Thoracic aorta (tissue), 2 donors: ENCODE data around the gene NUP50. TPM values are rescaled to one million over a fixed set of nuclear protein-coding genes. Genes with fewer than 3 reads are reported as not detected.

Experiments used
- ATAC-seq: fragments of 150-250 bp; one replicate; pipeline ENCODE4 v1.8.0; 2017; ENCODE audit warnings: low read depth; ENCODE audit not compliant: insufficient number of reproducible peaks, low FRiP score
- DNase-seq: peaks from one replicate; pipeline ENCODE4 v3.0.0-alpha.2; 2020; ENCODE audit warnings: low spot score
- H3K27ac ChIP-seq, 2 donors: fragments of 200-600 bp; sonication (generic); 1 replicate in 1 of 2; 2 replicates in 1 of 2; pipeline ENCODE4 v1.5.1; 2016; ENCODE audit warnings: mild to moderate bottlenecking in 2 of 2, moderate library complexity in 2 of 2
- H3K27me3 ChIP-seq: fragments of 200-600 bp; sonication (generic); replicated peaks from 2 replicates; pipeline ENCODE4 v1.6.0; 2016; ENCODE audit warnings: mild to moderate bottlenecking; ENCODE audit not compliant: insufficient read depth
- H3K36me3 ChIP-seq: fragments of 200-600 bp; sonication (generic); one replicate; pipeline ENCODE4 v1.5.1; 2016
- H3K4me1 ChIP-seq, 2 donors: fragments of 200-600 bp; sonication (generic); 1 replicate in 1 of 2; 2 replicates in 1 of 2; pipeline versions ENCODE4 v1.5.1 to v1.6.0; 2016; ENCODE audit warnings: low read depth in 2 of 2, mild to moderate bottlenecking in 1 of 2; ENCODE audit not compliant: control insufficient read depth in 1 of 2
- H3K4me3 ChIP-seq: fragments of 200-600 bp; sonication (generic); 2 replicates; pipeline ENCODE4 v1.5.1; 2016; ENCODE audit warnings: mild to moderate bottlenecking
- H3K9me3 ChIP-seq: fragments of 200-600 bp; sonication (generic); 2 replicates; pipeline ENCODE4 v1.5.1; 2016
- total RNA-seq, 2 donors: library from RNA; depleted of rRNA; stranded (reverse); fragments of >200 nt; gene quantifications; one replicate each; pipeline versions ENCODE4 v1.1.0 to v1.2.3, GENCODE V29; 2016
- TF ChIP-seq, protein P1 (sequence below): fragments of 200-600 bp; sonication (generic); IDR thresholded peaks from one replicate; pipeline ENCODE4 v1.5.1; 2019; ENCODE audit warnings: antibody characterized with exemption

The NUP50 gene
- total RNA-seq, 2 donors from 2014 or later, result 27.8 to 31.6 TPM

DNA sequence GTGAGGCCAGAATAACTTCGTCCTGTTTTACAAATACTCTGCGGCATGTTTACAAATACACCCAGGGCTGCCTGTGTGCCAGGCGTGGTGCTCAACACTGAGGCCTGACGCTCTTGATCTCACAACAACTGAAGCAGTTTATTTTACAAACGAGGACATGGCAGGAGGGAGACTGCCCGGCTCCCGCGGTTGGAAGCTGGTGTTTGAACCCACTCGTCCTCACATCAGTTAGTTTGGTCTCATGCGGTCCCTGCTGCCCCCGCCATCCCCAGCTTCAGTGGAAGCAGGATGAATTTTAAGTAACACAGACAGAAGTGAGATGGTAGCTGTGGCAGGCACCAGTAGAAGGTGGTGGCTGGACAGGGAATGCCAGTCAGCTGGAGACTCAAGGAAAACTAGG lies 60.6 kb downstream of the NUP50 start:
- H3K27ac ChIP-seq, result no peak overlapping the region
- ATAC-seq, result no peak
- TF ChIP-seq, protein P1, sequence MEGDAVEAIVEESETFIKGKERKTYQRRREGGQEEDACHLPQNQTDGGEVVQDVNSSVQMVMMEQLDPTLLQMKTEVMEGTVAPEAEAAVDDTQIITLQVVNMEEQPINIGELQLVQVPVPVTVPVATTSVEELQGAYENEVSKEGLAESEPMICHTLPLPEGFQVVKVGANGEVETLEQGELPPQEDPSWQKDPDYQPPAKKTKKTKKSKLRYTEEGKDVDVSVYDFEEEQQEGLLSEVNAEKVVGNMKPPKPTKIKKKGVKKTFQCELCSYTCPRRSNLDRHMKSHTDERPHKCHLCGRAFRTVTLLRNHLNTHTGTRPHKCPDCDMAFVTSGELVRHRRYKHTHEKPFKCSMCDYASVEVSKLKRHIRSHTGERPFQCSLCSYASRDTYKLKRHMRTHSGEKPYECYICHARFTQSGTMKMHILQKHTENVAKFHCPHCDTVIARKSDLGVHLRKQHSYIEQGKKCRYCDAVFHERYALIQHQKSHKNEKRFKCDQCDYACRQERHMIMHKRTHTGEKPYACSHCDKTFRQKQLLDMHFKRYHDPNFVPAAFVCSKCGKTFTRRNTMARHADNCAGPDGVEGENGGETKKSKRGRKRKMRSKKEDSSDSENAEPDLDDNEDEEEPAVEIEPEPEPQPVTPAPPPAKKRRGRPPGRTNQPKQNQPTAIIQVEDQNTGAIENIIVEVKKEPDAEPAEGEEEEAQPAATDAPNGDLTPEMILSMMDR, result no peak

DNA sequence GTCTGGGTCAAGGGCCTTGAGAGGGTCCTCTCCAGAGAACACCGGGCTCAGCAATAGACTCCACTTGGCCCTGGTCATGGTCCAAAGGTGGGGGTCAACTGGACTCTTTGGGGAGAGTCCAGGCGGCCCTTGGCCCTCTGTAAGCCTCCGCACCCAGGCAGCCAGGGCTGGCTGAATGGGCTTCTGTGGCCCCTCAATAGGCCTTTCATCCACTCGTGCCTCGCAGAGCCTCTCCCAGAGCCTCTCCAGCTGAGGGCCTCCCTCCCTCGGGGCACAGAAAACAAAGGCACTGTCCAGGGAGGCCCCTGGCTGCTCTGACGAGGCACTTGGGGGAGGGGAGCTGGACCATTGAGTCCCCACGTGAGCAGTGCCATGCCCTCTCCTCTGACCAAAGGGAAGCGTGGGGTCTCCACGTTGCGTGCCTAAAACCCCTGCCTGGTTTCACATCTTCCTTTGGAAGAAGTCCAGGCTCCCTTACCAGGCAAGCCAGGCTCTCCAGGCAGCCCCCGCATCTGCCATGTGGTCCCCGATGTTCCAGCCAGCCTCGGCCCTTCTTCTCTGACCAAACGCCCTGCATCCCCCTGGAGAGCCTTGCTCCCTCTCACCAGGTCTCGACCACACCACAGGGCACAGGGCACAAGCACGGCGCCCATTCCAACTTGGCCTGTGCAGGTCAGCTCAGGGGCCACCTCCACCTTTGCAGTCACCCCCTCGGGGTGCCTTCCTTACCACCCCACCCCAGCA lies 61.4 kb downstream of the NUP50 start:
- H3K27me3 ChIP-seq, result no peaks in the 10 kb centered on the region
- no peak for DNase-seq
- no peak for ATAC-seq
- H3K4me1 ChIP-seq, result peaks cover 8 to 28% of the 10 kb centered on the region in 2 donors
- no peaks in the 10 kb centered on the region for H3K36me3 ChIP-seq
- H3K4me3 ChIP-seq, result no peak overlapping the region
- H3K9me3 ChIP-seq, result no peaks in the 10 kb centered on the region
- H3K27ac ChIP-seq, result peak overlapping the region in 1 of 2 donors; percentile 52
- TF ChIP-seq, protein P1, result no peak

More for the DNA sequence above, 60.6 kb downstream of the NUP50 start:
- Histone ChIP-seq H3K36me3 (no peaks in the 10 kb centered on the region), H3K9me3 (no peaks in the 10 kb centered on the region), H3K27me3 (no peaks in the 10 kb centered on the region), H3K4me3 (no peak overlapping the region), H3K4me1 (peaks cover 8 to 28% of the 10 kb centered on the region in 2 donors)
- no peak for DNase-seq

DNA sequence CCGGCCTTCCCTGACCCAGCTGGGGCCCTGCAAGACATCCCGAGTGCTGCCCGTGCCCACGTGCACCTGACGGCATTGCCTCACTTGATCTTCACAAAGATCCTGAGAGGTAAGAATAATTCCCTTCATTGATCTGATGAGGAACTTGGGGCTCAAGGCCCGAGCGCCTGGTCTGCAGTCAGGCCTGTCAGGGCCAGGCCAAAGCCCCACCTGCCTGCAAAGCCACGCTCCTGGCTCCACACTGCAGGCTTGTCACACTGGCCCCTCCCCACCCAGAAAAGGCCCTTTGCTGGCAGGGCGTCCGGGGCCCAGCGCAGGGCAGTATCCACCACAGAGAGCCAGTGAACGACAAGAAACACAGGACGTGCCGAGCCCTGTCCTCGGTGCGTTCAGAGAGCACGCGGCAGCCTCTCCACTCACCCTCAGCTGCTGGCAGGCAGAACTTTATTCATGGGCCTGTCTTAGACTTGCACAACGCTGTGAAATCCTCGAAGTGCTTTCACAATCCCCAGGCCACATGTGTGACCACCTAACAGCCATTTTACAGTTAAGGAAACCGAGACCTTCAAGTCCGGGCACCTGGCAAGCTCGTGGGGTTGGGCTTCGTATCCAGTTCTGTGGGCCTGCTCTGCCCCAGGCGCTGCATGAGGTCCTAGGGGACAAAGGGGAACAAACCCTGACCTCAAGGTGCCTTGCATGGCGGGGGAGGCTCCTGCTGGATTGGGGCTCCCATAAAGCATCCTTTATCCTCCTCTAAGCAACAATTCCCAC lies 62.2 kb downstream of the NUP50 start:
- peaks cover 8 to 28% of the 10 kb centered on the region in 2 donors for H3K4me1 ChIP-seq
- H3K27me3 ChIP-seq, result no peaks in the 10 kb centered on the region
- TF ChIP-seq, protein P1, result no peak
- DNase-seq (no peak), ATAC-seq (no peak)
- no peaks in the 10 kb centered on the region for H3K9me3 ChIP-seq
- H3K36me3 ChIP-seq, result no peaks in the 10 kb centered on the region
- H3K4me3 ChIP-seq, result no peak overlapping the region
- peak overlapping the region in 1 of 2 donors; percentile 52 for H3K27ac ChIP-seq

DNA sequence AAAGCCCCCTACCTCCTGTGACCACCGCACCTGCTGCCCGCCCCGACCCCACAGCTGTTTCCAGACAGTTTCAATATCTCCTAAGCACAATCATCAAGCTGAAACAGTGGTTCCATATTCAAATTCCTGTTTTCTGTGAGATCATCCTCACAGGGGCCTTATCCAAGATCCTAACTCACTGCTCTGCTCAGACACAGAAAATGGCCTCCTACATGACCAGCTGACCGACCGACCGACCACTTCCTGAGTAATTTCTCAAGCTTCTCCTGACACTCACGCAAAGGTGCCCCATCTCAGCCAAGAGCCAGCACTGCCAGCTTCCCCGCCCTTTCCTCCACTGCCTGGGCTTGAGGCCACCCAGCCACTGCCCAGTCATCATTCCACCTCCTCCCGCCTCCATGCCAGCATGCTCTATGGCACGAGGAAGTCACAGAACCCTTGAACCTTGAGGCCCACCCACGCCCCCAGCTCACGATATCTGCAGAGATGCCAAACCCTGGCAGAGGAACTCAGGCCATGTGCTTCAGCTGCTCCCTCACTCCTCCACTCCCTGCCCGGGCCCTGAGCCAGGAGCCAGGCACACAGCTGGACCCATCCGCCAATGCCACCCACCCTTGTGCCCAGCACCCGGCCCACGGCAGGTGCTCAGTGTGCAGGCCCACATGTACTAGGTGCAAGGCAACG lies 62.9 kb downstream of the NUP50 start:
- Histone ChIP-seq H3K36me3 (no peaks in the 10 kb centered on the region), H3K9me3 (no peaks in the 10 kb centered on the region), H3K4me3 (no peak overlapping the region), H3K27ac (peak overlapping the region in 1 of 2 donors; percentile 52), H3K4me1 (peaks cover 8 to 28% of the 10 kb centered on the region in 2 donors), H3K27me3 (no peaks in the 10 kb centered on the region)
- no peak for ATAC-seq
- DNase-seq, result no peak
- TF ChIP-seq, protein P1, result no peak
